Endothelial cell of umbilical vein (primary cell): ENCODE results near the gene NENF. TPM values are rescaled to one million over a fixed set of nuclear protein-coding genes. Genes with fewer than 3 reads are reported as not detected.

Experiments used
- BruUV-seq: library from RNA; stranded (reverse); fragments of 400-500 nt; replicated peaks from 2 replicates; lab custom pipeline; 2021; lab: Mats Ljungman, UMichigan
- CTCF ChIA-PET: fragments of 300-600, 350-600 bp; sonication (Branson Sonifier 250); formaldehyde crosslinking; loops from one replicate; lab custom pipeline; 2021; ENCODE audit warnings: antibody characterized with exemption, inconsistent platforms; lab: Charles Lee
- POLR2A ChIA-PET: fragments of 300-600, 350-600 bp; sonication (Branson Sonifier 250); formaldehyde crosslinking; loops from one replicate; lab custom pipeline; 2021; ENCODE audit warnings: antibody characterized with exemption, inconsistent platforms; lab: Charles Lee
- DNase-seq: peaks from one replicate; pipeline ENCODE4 v3.0.0-alpha.2; 2011; ENCODE audit warnings: low read depth, low spot score
- FAIRE-seq: peaks from 2 replicates; lab custom pipeline; 2011; peaks lifted over from hg19 to GRCh38; lab: Jason Lieb, UNC
- H2AFZ ChIP-seq: 2 replicates; pipeline ENCODE4 v1.6.0; 2012; ENCODE audit warnings: low read depth, low read length, control low read depth, inconsistent platforms
- H3K27ac ChIP-seq: 2 replicates; pipeline ENCODE4 v1.5.1; 2011; ENCODE audit warnings: low read depth, mild to moderate bottlenecking, control low read depth, low read length, moderate library complexity; ENCODE audit not compliant: insufficient read depth
- H3K27me3 ChIP-seq, 2 experiments: 2 replicates each; pipeline versions ENCODE4 v1.6.0 to v1.6.1; 2011; ENCODE audit warnings: low read length in 2 of 2, mixed read lengths in 1 of 2; ENCODE audit not compliant: control insufficient read depth in 2 of 2, insufficient read depth in 2 of 2
- H3K36me3 ChIP-seq, 2 experiments: 2 replicates in 1 of 2; 3 replicates in 1 of 2; pipeline ENCODE4 v1.5.1; 2011; ENCODE audit warnings: low read length in 2 of 2, mild to moderate bottlenecking in 1 of 2, moderate library complexity in 1 of 2; ENCODE audit not compliant: control insufficient read depth in 2 of 2, insufficient read depth in 2 of 2; ENCODE audit errors: extremely low read depth in 1 of 2
- H3K4me1 ChIP-seq: 3 replicates; pipeline ENCODE4 v1.5.1; 2011; ENCODE audit warnings: mild to moderate bottlenecking, low read length; ENCODE audit not compliant: control insufficient read depth, insufficient read depth; ENCODE audit errors: extremely low read depth
- H3K4me2 ChIP-seq: 2 replicates; pipeline ENCODE4 v1.6.1; 2011; ENCODE audit warnings: low read length, control low read depth, mixed read lengths; ENCODE audit not compliant: insufficient read depth
- H3K4me3 ChIP-seq, 3 experiments: fragments of 200-600 bp in 1 of 3; sonication (generic), shearing (Covaris generic) in 1 of 3; replicated peaks in 1 of 3; 2 replicates each; pipeline ENCODE4 v1.5.1; 2011 to 2016; ENCODE audit warnings: control low read depth in 3 of 3, low read length in 3 of 3, mild to moderate bottlenecking in 2 of 3, inconsistent platforms in 1 of 3, low read depth in 1 of 3, moderate library complexity in 1 of 3; ENCODE audit not compliant: insufficient read depth in 1 of 3
- H3K79me2 ChIP-seq: 2 replicates; pipeline ENCODE4 v1.6.0; 2012; ENCODE audit warnings: low read length, inconsistent platforms; ENCODE audit not compliant: control insufficient read depth, insufficient read depth
- H3K9ac ChIP-seq: replicated peaks from 2 replicates; pipeline ENCODE3; 2011; ENCODE audit warnings: low read length, control low read depth; ENCODE audit not compliant: insufficient read depth; ENCODE audit errors: extremely low read depth
- H3K9me1 ChIP-seq: replicated peaks from 3 replicates; pipeline ENCODE4 v1.6.0; 2011; ENCODE audit warnings: mild to moderate bottlenecking, low read length; ENCODE audit not compliant: control insufficient read depth, insufficient read depth; ENCODE audit errors: extremely low read depth
- H3K9me3 ChIP-seq: replicated peaks from 2 replicates; pipeline ENCODE4 v1.5.1; 2012; ENCODE audit warnings: low read length, inconsistent platforms; ENCODE audit not compliant: control insufficient read depth, insufficient read depth
- H4K20me1 ChIP-seq: replicated peaks from 2 replicates; pipeline ENCODE3; 2011; ENCODE audit warnings: mild to moderate bottlenecking, low read length; ENCODE audit not compliant: control insufficient read depth, insufficient read depth; ENCODE audit errors: extremely low read depth
- CTCF ChIP-seq, 2 donors: IDR thresholded peaks; 1 replicate in 1 of 2; 2 replicates in 1 of 2; pipeline ENCODE4 v1.5.1; 2011; ENCODE audit warnings: low read length in 2 of 2, mild to moderate bottlenecking in 2 of 2, moderate library complexity in 2 of 2, control low read depth in 1 of 2, inconsistent platforms in 1 of 2, low read depth in 1 of 2; ENCODE audit not compliant: insufficient read depth in 1 of 2; ENCODE audit errors: extremely low read depth in 1 of 2
- EZH2 ChIP-seq: IDR thresholded peaks from 2 replicates; pipeline ENCODE4 v1.6.1; 2012; ENCODE audit warnings: borderline replicate concordance, low read depth, mild to moderate bottlenecking, moderate library complexity, low read length, inconsistent platforms; ENCODE audit not compliant: severe bottlenecking
- FOS ChIP-seq: IDR thresholded peaks from 2 replicates; pipeline ENCODE4 v1.6.1; 2011; ENCODE audit warnings: mild to moderate bottlenecking, low read length, moderate library complexity, borderline replicate concordance; ENCODE audit not compliant: insufficient read depth
- GATA2 ChIP-seq: IDR thresholded peaks from 2 replicates; pipeline ENCODE4 v1.7.0; 2011; ENCODE audit warnings: low read depth, mild to moderate bottlenecking, moderate library complexity, mixed read lengths, low read length; ENCODE audit not compliant: insufficient read length, insufficient read depth
- JUN ChIP-seq: IDR thresholded peaks from 2 replicates; pipeline ENCODE4 v1.6.1; 2011; ENCODE audit warnings: borderline replicate concordance, low read depth; ENCODE audit not compliant: insufficient read length, insufficient read depth
- MAX ChIP-seq: IDR thresholded peaks from 2 replicates; pipeline ENCODE4 v1.6.1; 2011; ENCODE audit not compliant: insufficient read depth, insufficient read length
- MYC ChIP-seq: IDR thresholded peaks from one replicate; pipeline ENCODE4 v1.6.1; 2011; ENCODE audit warnings: mild to moderate bottlenecking, low read depth, low read length
- POLR2A ChIP-seq: IDR thresholded peaks from 2 replicates; pipeline ENCODE4 v1.6.1; 2012; ENCODE audit warnings: low read depth, mild to moderate bottlenecking, control low read depth, low read length
- POLR2AphosphoS5 ChIP-seq: IDR thresholded peaks from 2 replicates; pipeline ENCODE4 v1.6.1; 2012; ENCODE audit warnings: low read depth, mild to moderate bottlenecking, control low read depth, low read length, moderate library complexity; ENCODE audit not compliant: insufficient read depth
- dilution Hi-C: fragments of 300-500 bp; cut with MboI; formaldehyde crosslinking; loops from one replicate; pipeline ENCODE4 v1.15.0; 2019; ENCODE audit warnings: low sequenced_read_pairs; ENCODE audit not compliant: extremely low pct_ligation_motif_present
- intact Hi-C: fragments of 100-400 bp; cut with micrococcal nuclease; formaldehyde crosslinking; loops from one replicate; pipeline ENCODE4 v1.10.0; 2022
- polyA plus RNA-seq, 4 experiments: library from polyadenylated mRNA; depleted of rRNA in 3 of 4; stranded (reverse) in 3 of 4; unstranded in 1 of 4; fragments of >200 nt; gene quantifications; 2 replicates each; pipeline versions ENCODE4 v1.2.1 to v1.2.3, GENCODE V29; 2011 to 2012; ENCODE audit warnings: missing spikeins in 1 of 4
- total RNA-seq: library from RNA; stranded (reverse); gene quantifications from 2 replicates; pipeline ENCODE4 v1.2.3, GENCODE V29; 2021

Gene NENF
- total and polyA plus RNA-seq, 2 donors (not counting 3 experiments of a cell fraction or from before 2014, with no cell fraction given): 19.8 to 23.0 TPM

- Histone ChIP-seq H2AFZ (no peak overlapping the region), H3K4me2 (no peak overlapping the region), H3K27me3 (peaks cover 0 to 2% of the 10 kb centered on the region in 2 experiments), H3K9me1 (no peaks in the 10 kb centered on the region), H3K4me1 (peaks cover 3% of the 10 kb centered on the region), H3K9me3 (no peaks in the 10 kb centered on the region), H4K20me1 (no peaks in the 10 kb centered on the region), H3K27ac (no peak overlapping the region), H3K4me3 (no peak overlapping the region), H3K9ac (no peak overlapping the region), H3K36me3 (no peaks in the 10 kb centered on the region), H3K79me2 (no peaks in the 10 kb centered on the region)
- CTCF ChIA-PET: interaction anchor here (1.0 kb wide), 1 partner anchor 179 kb away, joined by 3 read pairs; no protein-coding TSS in a partner anchor
- intact Hi-C loops: loop anchor here (2.0 kb wide), 1 partner anchor 25 kb away; no protein-coding TSS in a partner anchor
- TF ChIP-seq POLR2A: no peak
- TF ChIP-seq MAX: no peak
- TF ChIP-seq EZH2: no peak
- TF ChIP-seq JUN: peak; percentile 6
- FAIRE-seq (no peak), DNase-seq (peak; percentile 35)
- dilution Hi-C loops: no loop called here
- BruUV-seq: no TSS peak
- POLR2A ChIA-PET: interaction anchor here (1.1 kb wide), 1 partner anchor 122 kb away, joined by 4 read pairs; the partner anchor contains the start of gene ATF3
Measured at GRCh38 chr1:212485913-212486618, 53.3 kb downstream of the NENF start.

- dilution Hi-C loops (no loop called here), intact Hi-C loops (loop anchor here (2.0 kb wide), 1 partner anchor 24 kb away; no protein-coding TSS in a partner anchor)
- no peaks in the 10 kb centered on the region for H4K20me1 ChIP-seq
- ChIA-PET CTCF (no interaction called here), POLR2A (no interaction called here)
- H2AFZ ChIP-seq: no peak overlapping the region
- H3K9me3 ChIP-seq: no peaks in the 10 kb centered on the region
- H3K27ac ChIP-seq: no peak overlapping the region
- no peak overlapping the region for H3K9ac ChIP-seq
- no peaks in the 10 kb centered on the region for H3K9me1 ChIP-seq
- no peak overlapping the region for H3K4me2 ChIP-seq
- peaks cover 0 to 2% of the 10 kb centered on the region in 2 experiments for H3K27me3 ChIP-seq
- no TSS peak for BruUV-seq
- no peak for FAIRE-seq
- peaks cover 3% of the 10 kb centered on the region for H3K4me1 ChIP-seq
- no peaks in the 10 kb centered on the region for H3K79me2 ChIP-seq
- TF ChIP-seq CTCF (IDR thresholded peaks at IDR 0.05; ENCODE audit: extremely low read depth in 1 of 2, insufficient read depth in 1 of 2, low read depth in 1 of 2, low read length in 2 of 2): no peak
- no peak for TF ChIP-seq MAX
- TF ChIP-seq FOS: no peak
- no peak for TF ChIP-seq JUN
- no peak for TF ChIP-seq POLR2A
- no peak for TF ChIP-seq EZH2
- TF ChIP-seq GATA2: no peak
- TF ChIP-seq POLR2AphosphoS5: no peak
- no peak for TF ChIP-seq MYC
- no peak overlapping the region for H3K4me3 ChIP-seq
- no peak for DNase-seq
- no peaks in the 10 kb centered on the region for H3K36me3 ChIP-seq
Measured at GRCh38 chr1:212486619-212486975, 53.9 kb downstream of the NENF start.
